IMR-90 (cell line): ENCODE measurements around the gene METTL5.
"Not testable (repeated sequence)": the region's sequence is repeated elsewhere in the genome, so short reads cannot be mapped to it uniquely, and the experiment has no call there.

Experiments
- BHLHE40 ChIP-seq: fragments of 150-350 bp; IDR thresholded peaks from 2 replicates; pipeline ENCODE4 v1.6.1; 2016; ENCODE audit warnings: mild to moderate bottlenecking, low read depth, low read length
- CEBPB ChIP-seq: IDR thresholded peaks from 2 replicates; pipeline ENCODE4 v1.6.1; 2012; ENCODE audit warnings: low read depth, low read length, improper control_type of control experiment
- CHD1 ChIP-seq: IDR thresholded peaks from 2 replicates; pipeline ENCODE4 v1.6.1; 2012; ENCODE audit warnings: low read depth, low read length, improper control_type of control experiment
- CTCF ChIP-seq: conservative IDR thresholded peaks from 2 replicates; pipeline ENCODE4 v1.5.1; 2012; ENCODE audit warnings: mild to moderate bottlenecking, low read depth, low read length, improper control_type of control experiment
- MAFK ChIP-seq: IDR thresholded peaks from 2 replicates; pipeline ENCODE4 v1.6.1; 2012; ENCODE audit warnings: low read depth, low read length, improper control_type of control experiment
- POLR2A ChIP-seq: IDR thresholded peaks from 2 replicates; pipeline ENCODE4 v1.6.1; 2012; ENCODE audit warnings: mild to moderate bottlenecking, low read depth, low read length
- RCOR1 ChIP-seq: IDR thresholded peaks from 2 replicates; pipeline ENCODE4 v1.6.1; 2012; ENCODE audit warnings: mild to moderate bottlenecking, low read length, improper control_type of control experiment; ENCODE audit not compliant: insufficient replicate concordance

- TF ChIP-seq CTCF, CEBPB, BHLHE40, CHD1, MAFK, RCOR1, POLR2A: not testable (repeated sequence)
Measured at GRCh38 chr2:169816961-169817360, 7.7 kb downstream of the METTL5 start.
